ENCODE measurements around the gene DOCK2.

- TF ChIP-seq EP300 (IDR thresholded peaks at IDR 0.05; ENCODE audit: borderline replicate concordance in 1 of 2, low read depth in 2 of 2, low read length in 2 of 2) (no peak), EZH2 (IDR thresholded peaks at IDR 0.05; ENCODE audit: low read depth, low read length, severe bottlenecking) (no peak), CTCF (IDR thresholded peaks at IDR 0.05; ENCODE audit: control extremely low read depth in 1 of 3, insufficient read depth in 1 of 3, low read depth in 1 of 3, low read length in 3 of 3) (no peak), ASH2L (IDR thresholded peaks at IDR 0.05; ENCODE audit: low read length) (no peak), CREB1 (IDR thresholded peaks at IDR 0.05) (no peak), JUND (IDR thresholded peaks at IDR 0.05; ENCODE audit: low read length) (no peak), HDAC2 (IDR thresholded peaks at IDR 0.05; ENCODE audit: borderline replicate concordance in 1 of 2, low read depth in 2 of 2, low read length in 2 of 2) (no peak), ATF3 (IDR thresholded peaks at IDR 0.05; ENCODE audit: insufficient read depth, low read depth, low read length) (no peak)
Measured at GRCh38 chr5:169767938-169768337, 130.9 kb downstream of the DOCK2 start.
